NCI-H460 (cell line): ENCODE results near the gene THADA. TPM values are rescaled to one million over a fixed set of nuclear protein-coding genes. Genes with fewer than 3 reads are reported as not detected.
A peak's percentile ranks its signal among the peaks of the same experiment; 100 is the strongest.
"Not testable (repeated sequence)": the region's sequence is repeated elsewhere in the genome, so short reads cannot be mapped to it uniquely, and the experiment has no call there.

Source experiments
- DNase-seq: peaks from one replicate; pipeline ENCODE4 v3.0.0-alpha.2; 2016; ENCODE audit warnings: low read depth; ENCODE audit errors: extremely low read depth
- total RNA-seq: library from RNA; depleted of rRNA; stranded (reverse); fragments of >200 nt; shearing (Covaris generic); gene quantifications from 2 replicates; pipeline ENCODE4 v1.2.3, GENCODE V29; 2014

The THADA gene
- total RNA-seq, 1 experiment from 2014 or later, result 27.9 TPM

GRCh38 chr2:43313642-43314017, 282.2 kb downstream of the THADA start:
- DNase-seq, result no peak

GRCh38 chr2:43312755-43313641, 282.8 kb downstream of the THADA start:
- DNase-seq, result no peak

GRCh38 chr2:43311276-43311675, 284.6 kb downstream of the THADA start:
- DNase-seq, result no peak

GRCh38 chr2:43309935-43310334, 285.9 kb downstream of the THADA start:
- no peak for DNase-seq

GRCh38 chr2:43307973-43308372, 287.9 kb downstream of the THADA start:
- no peak for DNase-seq

GRCh38 chr2:43307046-43307445, 288.8 kb downstream of the THADA start:
- no peak for DNase-seq

- no peak for DNase-seq
These were observed 289.6 kb downstream of the THADA start for GRCh38 chr2:43306197-43306596.

- DNase-seq, result no peak
These were observed 290.3 kb downstream of the THADA start for GRCh38 chr2:43305517-43305916.

GRCh38 chr2:43305012-43305411, 290.8 kb downstream of the THADA start:
- DNase-seq, result no peak

- DNase-seq, result no peak
These were observed 291.9 kb downstream of the THADA start for GRCh38 chr2:43303889-43304288.

- DNase-seq, result no peak
These were observed 292.8 kb downstream of the THADA start for GRCh38 chr2:43302961-43303494.

GRCh38 chr2:43302182-43302960, 293.5 kb downstream of the THADA start:
- no peak for DNase-seq

- DNase-seq, result no peak
These were observed 294.9 kb downstream of the THADA start for GRCh38 chr2:43300781-43301583.

GRCh38 chr2:43300222-43300621, 295.6 kb downstream of the THADA start:
- no peak for DNase-seq

- DNase-seq, result no peak
These were observed 297.3 kb downstream of the THADA start for GRCh38 chr2:43298500-43298899.

- not testable (repeated sequence) for DNase-seq
These were observed 298.1 kb downstream of the THADA start for GRCh38 chr2:43297740-43298139.

- DNase-seq, result no peak
These were observed 300.8 kb downstream of the THADA start for GRCh38 chr2:43294973-43295603.

GRCh38 chr2:43293744-43294695, 301.8 kb downstream of the THADA start:
- DNase-seq, result peak; percentile 81
